IMR-90 (cell line): Measurements from ENCODE around the gene EVL.

Experiments
- BHLHE40 ChIP-seq: fragments of 150-350 bp; IDR thresholded peaks from 2 replicates; pipeline ENCODE4 v1.6.1; 2016; ENCODE audit warnings: mild to moderate bottlenecking, low read depth, low read length
- CEBPB ChIP-seq: IDR thresholded peaks from 2 replicates; pipeline ENCODE4 v1.6.1; 2012; ENCODE audit warnings: low read depth, low read length, improper control_type of control experiment
- CTCF ChIP-seq: conservative IDR thresholded peaks from 2 replicates; pipeline ENCODE4 v1.5.1; 2012; ENCODE audit warnings: mild to moderate bottlenecking, low read depth, low read length, improper control_type of control experiment
- ELK1 ChIP-seq: fragments of 150-350 bp; IDR thresholded peaks from 2 replicates; pipeline ENCODE4 v1.6.1; 2016; ENCODE audit warnings: low read depth, mild to moderate bottlenecking, low read length, moderate library complexity, borderline replicate concordance
- FOS ChIP-seq: fragments of 150-350 bp; IDR thresholded peaks from 2 replicates; pipeline ENCODE4 v1.6.1; 2016; ENCODE audit warnings: low read depth, low read length
- MAFK ChIP-seq: IDR thresholded peaks from 2 replicates; pipeline ENCODE4 v1.6.1; 2012; ENCODE audit warnings: low read depth, low read length, improper control_type of control experiment
- MAZ ChIP-seq: IDR thresholded peaks from 2 replicates; pipeline ENCODE4 v1.6.1; 2012; ENCODE audit warnings: low read depth, mild to moderate bottlenecking, low read length, improper control_type of control experiment, moderate library complexity, borderline replicate concordance
- MXI1 ChIP-seq: IDR thresholded peaks from 2 replicates; pipeline ENCODE4 v1.6.1; 2012; ENCODE audit warnings: low read depth, mild to moderate bottlenecking, low read length, moderate library complexity, borderline replicate concordance
- NFE2L2 ChIP-seq: fragments of 150-350 bp; IDR thresholded peaks from 2 replicates; pipeline ENCODE4 v1.6.1; 2016; ENCODE audit warnings: low read depth, mild to moderate bottlenecking, low read length
- POLR2A ChIP-seq: IDR thresholded peaks from 2 replicates; pipeline ENCODE4 v1.6.1; 2012; ENCODE audit warnings: mild to moderate bottlenecking, low read depth, low read length
- RAD21 ChIP-seq: IDR thresholded peaks from 2 replicates; pipeline ENCODE4 v1.6.1; 2012; ENCODE audit warnings: low read length, improper control_type of control experiment
- RCOR1 ChIP-seq: IDR thresholded peaks from 2 replicates; pipeline ENCODE4 v1.6.1; 2012; ENCODE audit warnings: mild to moderate bottlenecking, low read length, improper control_type of control experiment; ENCODE audit not compliant: insufficient replicate concordance
- SMC3 ChIP-seq: fragments of 150-350 bp; IDR thresholded peaks from 2 replicates; pipeline ENCODE4 v1.6.1; 2016; ENCODE audit warnings: low read depth, mild to moderate bottlenecking, antibody characterized with exemption, low read length, moderate library complexity
- USF2 ChIP-seq: fragments of 150-350 bp; IDR thresholded peaks from 2 replicates; pipeline ENCODE4 v1.6.1; 2017; ENCODE audit warnings: mild to moderate bottlenecking, antibody characterized with exemption, low read length, low read depth

- TF ChIP-seq CTCF = no peak
- TF ChIP-seq USF2 = no peak
- no peak for TF ChIP-seq SMC3
- no peak for TF ChIP-seq ELK1
- no peak for TF ChIP-seq MXI1
- no peak for TF ChIP-seq POLR2A
- no peak for TF ChIP-seq RAD21
- no peak for TF ChIP-seq BHLHE40
- no peak for TF ChIP-seq NFE2L2
- TF ChIP-seq RCOR1 = no peak
- TF ChIP-seq MAFK = no peak
- no peak for TF ChIP-seq FOS
- no peak for TF ChIP-seq MAZ
- no peak for TF ChIP-seq CEBPB
These were observed 79.9 kb downstream of the EVL start for GRCh38 chr14:100144996-100145646.
